Fibroblast of villous mesenchyme (primary cell): ENCODE data around the gene SHANK2. TPM values are rescaled to one million over a fixed set of nuclear protein-coding genes. Genes with fewer than 3 reads are reported as not detected.

Experiments
- DNase-seq: peaks from one replicate; pipeline ENCODE4 v3.0.0-alpha.2; 2010; ENCODE audit warnings: low read depth
- H3K4me3 ChIP-seq: 2 replicates; pipeline ENCODE4 v1.5.1; 2011; ENCODE audit warnings: low read depth, mild to moderate bottlenecking, low read length
- CTCF ChIP-seq: IDR thresholded peaks from 2 replicates; pipeline ENCODE4 v1.5.1; 2012; ENCODE audit warnings: low read depth, mild to moderate bottlenecking, low read length; ENCODE audit not compliant: insufficient read depth
- total RNA-seq: library from RNA; depleted of rRNA; stranded (reverse); fragments of >200 nt; gene quantifications from 2 replicates; pipeline ENCODE4 v1.2.3, GENCODE V29; 2012

SHANK2 gene
- total RNA-seq, 1 donor, result 0.86 TPM

GRCh38 chr11:71211631-71212030, 40.7 kb downstream of the SHANK2 start:
- no peak overlapping the region for H3K4me3 ChIP-seq
- TF ChIP-seq CTCF, result no peak
- no peak for DNase-seq

DNA sequence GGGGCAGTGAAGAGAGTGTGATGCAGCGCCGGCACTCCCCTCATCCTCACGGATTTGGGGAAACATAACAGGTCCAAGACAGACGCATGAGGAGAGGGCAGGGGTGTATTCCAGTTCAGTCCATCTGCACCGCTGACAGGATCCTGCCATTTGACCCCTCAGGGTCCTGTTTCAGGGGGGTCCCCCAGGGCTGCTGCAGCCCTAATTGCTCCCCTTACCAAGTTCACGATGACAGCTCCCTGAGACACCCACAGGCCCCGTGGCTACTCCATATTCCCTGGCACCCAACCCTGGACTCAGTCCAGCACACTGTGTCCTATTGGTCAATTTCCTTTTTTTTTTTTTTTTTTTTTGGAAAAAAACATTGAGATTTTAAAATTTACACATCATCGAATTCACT, 41.5 kb downstream of the SHANK2 start:
- no peak overlapping the region for H3K4me3 ChIP-seq
- DNase-seq, result no peak
- TF ChIP-seq CTCF, result no peak

GRCh38 chr11:71209656-71210055, 42.7 kb downstream of the SHANK2 start:
- TF ChIP-seq CTCF, result no peak
- H3K4me3 ChIP-seq, result no peak overlapping the region
- DNase-seq, result no peak

GRCh38 chr11:71209181-71209580, 43.2 kb downstream of the SHANK2 start:
- DNase-seq, result no peak
- no peak overlapping the region for H3K4me3 ChIP-seq
- TF ChIP-seq CTCF, result no peak

DNA sequence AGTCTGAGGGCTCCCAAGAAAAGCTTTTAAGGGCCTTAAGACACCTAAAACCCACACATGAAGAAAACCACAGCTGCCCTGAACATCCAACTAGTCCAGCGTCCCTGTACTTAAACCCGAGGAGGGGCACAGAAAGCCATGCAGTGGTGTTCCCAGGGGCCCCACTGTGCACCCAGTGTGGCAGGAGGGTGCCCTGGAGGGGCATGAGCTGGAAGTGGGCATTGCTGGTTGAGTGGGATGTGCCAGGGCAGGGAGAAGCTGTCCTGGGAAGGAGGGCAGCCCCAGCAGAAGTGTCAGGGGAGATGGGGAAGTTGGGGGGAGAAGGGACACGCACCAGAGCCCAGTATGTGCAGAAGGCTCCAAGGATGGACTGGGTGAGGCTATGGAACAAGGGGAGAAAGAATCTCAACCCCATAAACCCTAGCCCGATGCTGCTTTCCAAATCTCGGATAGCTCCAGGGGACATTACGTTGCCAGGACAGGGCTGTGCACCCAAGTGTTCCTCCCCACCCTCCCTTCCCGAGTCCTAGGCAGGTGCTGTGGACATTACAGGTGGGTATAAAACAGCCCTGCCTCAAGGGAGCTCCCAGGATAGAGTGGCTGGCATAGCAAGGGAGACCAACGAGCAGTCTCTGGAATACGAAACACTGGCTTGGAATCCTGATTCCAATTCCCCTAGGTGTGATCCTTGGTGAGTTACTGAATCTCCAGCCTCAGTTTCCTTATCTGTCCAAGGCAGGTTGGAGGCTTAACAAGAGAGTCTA, 44.2 kb downstream of the SHANK2 start:
- TF ChIP-seq CTCF, result no peak
- no peak for DNase-seq
- no peak overlapping the region for H3K4me3 ChIP-seq

- no peak overlapping the region for H3K4me3 ChIP-seq
- DNase-seq, result no peak
- no peak for TF ChIP-seq CTCF
These were observed 44.8 kb downstream of the SHANK2 start for GRCh38 chr11:71207563-71207962.

DNA sequence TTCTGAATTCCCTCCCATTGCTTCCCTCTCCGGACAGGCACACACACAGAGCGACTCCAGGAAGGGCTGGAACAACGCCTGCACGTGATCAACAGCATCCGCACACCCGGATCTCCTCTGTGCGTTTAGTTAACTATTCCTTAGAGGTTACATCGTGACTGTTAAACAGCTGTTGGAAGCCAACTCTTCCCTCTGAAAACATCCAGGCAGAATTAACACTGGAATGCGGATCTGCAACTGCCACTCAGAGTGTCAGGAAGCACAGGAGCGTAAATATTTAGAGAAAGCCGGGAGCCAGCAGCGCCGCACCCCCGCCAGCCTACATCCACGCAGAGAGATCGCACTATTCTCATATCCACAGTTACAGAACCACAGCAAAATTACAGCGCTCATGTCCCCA, 46.2 kb downstream of the SHANK2 start:
- DNase-seq, result peak; percentile 65
- TF ChIP-seq CTCF, result no peak
- H3K4me3 ChIP-seq, result peak overlapping the region; percentile 12
